HepG2 (cell line): ENCODE measurements around the gene MBD5. TPM values are rescaled to one million over a fixed set of nuclear protein-coding genes. Genes with fewer than 3 reads are reported as not detected.

Source experiments
- ATF5 ChIP-seq: sonication (generic); formaldehyde crosslinking; IDR thresholded peaks from 2 replicates; pipeline ENCODE4 v1.4.0; 2020; ENCODE audit warnings: mild to moderate bottlenecking, low read depth, missing genetic modification reagents
- ATF7-NPFF ChIP-seq: sonication (generic); formaldehyde crosslinking; IDR thresholded peaks from 2 replicates; pipeline ENCODE4 v1.8.1; 2023; ENCODE audit warnings: mild to moderate bottlenecking, low read depth, missing genetic modification reagents, moderate library complexity
- BCLAF1 ChIP-seq: fragments of 450-650 bp; IDR thresholded peaks from 2 replicates; pipeline ENCODE4 v1.6.1; 2017; ENCODE audit warnings: mild to moderate bottlenecking
- CBX2 ChIP-seq, 2 experiments: fragments of 200-600 bp in 1 of 2; sonication (generic); formaldehyde crosslinking in 1 of 2; IDR thresholded peaks; 2 replicates each; pipeline versions ENCODE4 v1.7.0 to v1.8.1; 2018 to 2022; ENCODE audit warnings: low read depth in 2 of 2, low read length in 1 of 2, mild to moderate bottlenecking in 1 of 2, missing genetic modification reagents in 1 of 2
- ELF3 ChIP-seq: IDR thresholded peaks from 2 replicates; pipeline ENCODE4 v1.6.1; 2016; ENCODE audit warnings: missing genetic modification reagents, missing compliant biosample characterization
- GMEB1 ChIP-seq: sonication (generic); formaldehyde crosslinking; IDR thresholded peaks from 2 replicates; pipeline ENCODE4 v1.5.1; 2020; ENCODE audit warnings: missing genetic modification reagents, mild to moderate bottlenecking, borderline replicate concordance
- IRX3 ChIP-seq: sonication (generic); formaldehyde crosslinking; IDR thresholded peaks from 2 replicates; pipeline ENCODE4 v1.8.1; 2023; ENCODE audit warnings: mild to moderate bottlenecking, low read depth, missing genetic modification reagents, borderline replicate concordance
- JUN ChIP-seq: sonication (generic); formaldehyde crosslinking; IDR thresholded peaks from 2 replicates; pipeline ENCODE4 v1.4.0; 2020; ENCODE audit warnings: mild to moderate bottlenecking, missing genetic modification reagents
- KLF13 ChIP-seq: sonication (generic); formaldehyde crosslinking; IDR thresholded peaks from 2 replicates; pipeline ENCODE4 v1.4.0; 2020; ENCODE audit warnings: mild to moderate bottlenecking, missing genetic modification reagents
- SETDB1 ChIP-seq: sonication (generic); formaldehyde crosslinking; IDR thresholded peaks from 2 replicates; pipeline ENCODE4 v1.5.1; 2020; ENCODE audit warnings: missing genetic modification reagents, mild to moderate bottlenecking, borderline replicate concordance
- ZNF431 ChIP-seq: sonication (generic); formaldehyde crosslinking; IDR thresholded peaks from 2 replicates; pipeline ENCODE4 v1.9.0; 2022; ENCODE audit warnings: missing genetic modification reagents, low read depth, mild to moderate bottlenecking, borderline replicate concordance
- ZNF460 ChIP-seq: sonication (generic); formaldehyde crosslinking; IDR thresholded peaks from 2 replicates; pipeline ENCODE4 v1.5.1; 2020; ENCODE audit warnings: missing genetic modification reagents, mild to moderate bottlenecking, borderline replicate concordance
- ZNF574 ChIP-seq: sonication (generic); formaldehyde crosslinking; IDR thresholded peaks from 2 replicates; pipeline ENCODE4 v1.4.0; 2020; ENCODE audit warnings: missing genetic modification reagents
- ZNF589 ChIP-seq: sonication (generic); formaldehyde crosslinking; conservative IDR thresholded peaks from 2 replicates; pipeline ENCODE4 v1.8.0; 2022; ENCODE audit warnings: mild to moderate bottlenecking, moderate library complexity, missing genetic modification reagents
- ZNF691 ChIP-seq: sonication (generic); formaldehyde crosslinking; IDR thresholded peaks from 2 replicates; pipeline ENCODE4 v1.4.0; 2020; ENCODE audit warnings: missing genetic modification reagents, low read depth, mild to moderate bottlenecking, borderline replicate concordance
- ZNF782 ChIP-seq: sonication (generic); formaldehyde crosslinking; IDR thresholded peaks from 2 replicates; pipeline ENCODE4 v1.4.0; 2020; ENCODE audit warnings: missing genetic modification reagents, mild to moderate bottlenecking, borderline replicate concordance
- ZNF784 ChIP-seq: sonication (generic); formaldehyde crosslinking; IDR thresholded peaks from 2 replicates; pipeline ENCODE4 v1.5.1; 2020; ENCODE audit warnings: missing genetic modification reagents, mild to moderate bottlenecking, borderline replicate concordance
- polyA plus RNA-seq, 8 experiments: library from polyadenylated mRNA; depleted of rRNA in 3 of 8; stranded (reverse) in 7 of 8; unstranded in 1 of 8; fragments of >200 nt; fragmentation: Illumina TruSeq in 4 of 8; extraction: Trizol in 4 of 8; gene quantifications; 2 replicates each; pipeline versions ENCODE4 v1.2.1 to v1.2.3, GENCODE V29; 2011 to 2016; ENCODE audit warnings: low read depth in 4 of 8, missing spikeins in 1 of 8, mixed read lengths in 1 of 8; ENCODE audit not compliant: insufficient read depth in 1 of 8
- total RNA-seq, 5 experiments: library from RNA; depleted of rRNA; stranded (reverse); fragments of >200 nt; fragmentation: Illumina TruSeq; extraction: Trizol; gene quantifications; 2 replicates each; pipeline ENCODE4 v1.2.3, GENCODE V29; 2016; ENCODE audit warnings: low read depth in 1 of 5

The MBD5 gene
- total and polyA plus RNA-seq, 2 of the 13 experiments (the other 11 are each of a cell fraction or from before 2014, with no cell fraction given) = 13.5 to 26.4 TPM

GRCh38 chr2:148509288-148509902, 488.5 kb downstream of the MBD5 start (continued):
- TF ChIP-seq SETDB1 (CRISPR knock-in tag) (no peak), ZNF460 (CRISPR knock-in tag) (no peak; the same call in 1 of the 2 replicates), ELF3 (peak; percentile 64; the same call in 1 of the 2 replicates), ZNF784 (CRISPR knock-in tag) (peak; percentile 79; the same call in 1 of the 2 replicates), ZNF574 (CRISPR knock-in tag) (peak; percentile 80), CBX2 (IDR thresholded peaks at IDR 0.05; ENCODE audit: low read depth, low read length) (no peak), CBX2 (CRISPR knock-in tag; IDR thresholded peaks at IDR 0.05; ENCODE audit: low read depth) (no peak), IRX3 (CRISPR knock-in tag) (no peak; the same call in 1 of the 2 replicates), ZNF782 (peak; percentile 85; the same call in 1 of the 2 replicates), JUN (CRISPR knock-in tag) (peak; percentile 54; the same call in 1 of the 2 replicates), ATF5 (peak; percentile 66; the same call in 1 of the 2 replicates), KLF13 (CRISPR knock-in tag) (no peak), ZNF691 (peak; percentile 81; the same call in 1 of the 2 replicates), ZNF589 (CRISPR knock-in tag) (no peak), ZNF431 (no peak; the same call in 1 of the 2 replicates), ATF7-NPFF (CRISPR knock-in tag) (0 out of 2 replicates have a peak, but pooled peaks have one; percentile 56), GMEB1 (CRISPR knock-in tag) (peak; percentile 53; the same call in 1 of the 2 replicates), BCLAF1 (no peak)
